ENCODE results near the gene TP53. TPM values are rescaled to one million over a fixed set of nuclear protein-coding genes. Genes with fewer than 3 reads are reported as not detected.
A peak's percentile ranks its signal among the peaks of the same experiment; 100 is the strongest.

TP53 gene
- total and polyA plus RNA-seq, 9 of the 15 experiments (the other 6 are each of a cell fraction or from before 2014, with no cell fraction given) = 2.8 to 14.0 (median 7.1) TPM

DNA sequence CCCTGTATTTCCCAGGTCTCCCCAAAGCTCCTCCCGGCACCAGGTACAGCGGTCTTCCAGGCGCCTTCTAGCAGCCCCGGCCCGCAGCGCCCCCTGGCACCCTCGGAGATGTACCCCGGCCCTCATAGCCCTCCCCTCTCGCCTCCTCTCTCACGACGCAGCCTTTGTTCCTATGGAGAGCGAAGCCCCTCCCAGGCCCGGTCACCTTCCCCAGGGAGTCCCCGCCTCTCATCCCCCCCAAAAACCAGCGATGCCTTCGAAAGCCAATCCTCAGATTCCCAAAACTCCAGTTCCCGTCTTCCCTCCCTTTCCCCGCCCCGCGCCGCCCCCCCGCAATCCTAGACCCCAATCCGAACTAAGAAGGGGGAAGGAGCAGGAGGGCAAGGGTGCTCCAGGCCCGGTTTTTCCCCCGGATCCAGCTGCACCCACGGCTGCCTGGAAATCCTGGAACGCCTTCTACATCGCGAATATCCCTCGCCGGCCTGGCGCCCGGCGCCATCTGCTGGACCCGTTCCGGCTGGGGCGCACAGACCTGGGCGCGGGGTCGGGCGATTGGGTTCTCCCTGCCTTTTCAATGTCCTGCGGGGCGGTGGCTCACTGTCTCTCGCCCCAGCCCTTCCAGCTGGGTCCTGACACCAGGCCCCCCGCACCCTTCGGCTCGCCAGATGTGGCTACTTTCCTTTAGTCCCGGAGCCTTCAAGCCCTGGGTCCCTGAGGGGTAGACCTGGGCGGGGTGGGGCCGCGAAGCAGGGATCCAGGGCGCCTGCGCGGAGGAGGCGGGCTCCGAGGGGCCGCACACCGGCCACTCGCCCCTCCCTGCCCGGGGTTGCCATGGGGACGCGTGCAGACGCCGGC is 29.8 kb upstream of the TP53 start, which contains the start of gene DNAH2:
Gene DNAH2 (plus strand): TSS at position 844 of the 855 bp plus-strand sequence. CDS start 1,991 bp downstream, outside the sequence.
- Histone ChIP-seq H3K9ac (ENCODE audit: insufficient read depth in 1 of 2, low read depth in 2 of 2, low read length in 2 of 2) (peak within 1 kb of the TSS; percentile 38 to 89; a peak in 3 of 4 replicates), H3K4me3 (peak within 1 kb of the TSS; percentile 45), H3K79me2 (ENCODE audit: control insufficient read depth, insufficient read depth, low read length) (no peaks in the 10 kb centered on the region), H3K4me2 (ENCODE audit: insufficient read depth, low read length) (peak within 1 kb of the TSS; percentile 72), H3K9me3 (replicated peaks; ENCODE audit: control insufficient read depth, insufficient read depth, low read depth, low read length) (no peaks in the 10 kb centered on the region), H4K20me1 (replicated peaks; ENCODE audit: control insufficient read depth, insufficient read depth, low read length) (no peaks in the 10 kb centered on the region), H3K27ac (ENCODE audit: extremely low read depth, low read depth, low read length) (no peak within 1 kb of the TSS), H3K36me3 (ENCODE audit: control insufficient read depth, insufficient read depth, low read length) (no peaks in the 10 kb centered on the region), H3K4me1 (replicated peaks in 1 of 2; ENCODE audit: control insufficient read depth in 2 of 2, insufficient read depth in 2 of 2, low read length in 2 of 2) (peaks cover 6 to 21% of the 10 kb centered on the region in 2 experiments; a peak in 3 of 5 replicates), H3K9me1 (ENCODE audit: control insufficient read depth, insufficient read depth, low read length) (no peaks in the 10 kb centered on the region), H2AFZ (ENCODE audit: low read depth, low read length) (peak within 1 kb of the TSS; percentile 92), H3K27me3 (ENCODE audit: control insufficient read depth in 2 of 2, insufficient read depth in 2 of 2, low read length in 2 of 2) (peaks cover 15 to 65% of the 10 kb centered on the region in 2 experiments; a peak in 4 of 5 replicates)
- ChIA-PET POLR2A (interaction anchor here (0.5 to 0.6 kb wide), 2 partner anchors 14 to 30 kb away, joined by 3 read pairs; partner anchors contain the start of gene TP53), CTCF (ENCODE audit: low intra/inter-chr PET ratio) (interaction anchor here (0.9 to 1.4 kb wide), 4 partner anchors 83 to 201 kb away, joined by 3 to 5 read pairs (median 4); no protein-coding TSS in a partner anchor)
- in situ Hi-C loops (cut with MboI) (no loop called here), intact Hi-C loops (cut with micrococcal nuclease) (loop anchor here (1.0 to 2.0 kb wide), 2 partner anchors 28 to 83 kb away; partner anchors contain the start of gene WRAP53)
- ATAC-seq (peak; percentile 93), FAIRE-seq (no peak), DNase-seq (ENCODE audit: extremely low read depth in 1 of 4, low spot score in 3 of 4) (peak; percentile 73 to 93 (median 87))
- 0% methylated on average over 29 of the region's 64 CpGs for WGBS (ENCODE audit: insufficient coverage, low coverage, missing lambda C conversion rate)
- no TSS peak for BruUV-seq (replicated peaks)
- TF ChIP-seq ZFP36 (IDR thresholded peaks at IDR 0.05; ENCODE audit: low read depth, low read length, partially characterized antibody) (peak; percentile 42), SMAD2 (IDR thresholded peaks at IDR 0.05; ENCODE audit: low read depth, low read length) (no peak), KLF6 (CRISPR knock-in tag; IDR thresholded peaks at IDR 0.05; ENCODE audit: borderline replicate concordance) (no peak), HCFC1 (IDR thresholded peaks at IDR 0.05; ENCODE audit: low read depth, low read length) (no peak), MTA1 (IDR thresholded peaks at IDR 0.05; ENCODE audit: borderline replicate concordance) (0 out of 2 replicates have a peak, but pooled peaks have one; percentile 36), TAF1 (IDR thresholded peaks at IDR 0.05; ENCODE audit: control insufficient read depth, extremely low read depth, insufficient read depth, low read length, severe bottlenecking) (no peak), NCOA1 (IDR thresholded peaks at IDR 0.05; ENCODE audit: low read depth) (no peak), LCOR (CRISPR knock-in tag; IDR thresholded peaks at IDR 0.05) (0 out of 2 replicates have a peak, but pooled peaks have one; percentile 57), JUND (IDR thresholded peaks at IDR 0.05; ENCODE audit: borderline replicate concordance, low read depth, low read length) (0 out of 2 replicates have a peak, but pooled peaks have one; percentile 2), JUND (tag; IDR thresholded peaks at IDR 0.05; ENCODE audit: borderline replicate concordance, low read depth, low read length) (no peak), CREM (IDR thresholded peaks at IDR 0.05; ENCODE audit: low read depth) (0 out of 2 replicates have a peak, but pooled peaks have one; percentile 16), RBFOX2 (IDR thresholded peaks at IDR 0.05; ENCODE audit: low read depth, low read length) (peak; percentile 55), TFAP4 (CRISPR knock-in tag; IDR thresholded peaks at IDR 0.05; ENCODE audit: borderline replicate concordance) (peak; percentile 84), CSDE1 (IDR thresholded peaks at IDR 0.05) (0 out of 4 replicates have a peak, but pooled peaks of 1 of the 2 experiments have one; percentile 24), CCNT2 (IDR thresholded peaks at IDR 0.05; ENCODE audit: borderline replicate concordance, extremely low read depth, insufficient read length, low read depth, low read length) (peak; percentile 29), ZBED1 (IDR thresholded peaks at IDR 0.05) (no peak), ETS2 (tag; IDR thresholded peaks at IDR 0.05; ENCODE audit: borderline replicate concordance, poor library complexity, severe bottlenecking) (no peak), CBFA2T3 (IDR thresholded peaks at IDR 0.05) (no peak), ELF2 (CRISPR knock-in tag; IDR thresholded peaks at IDR 0.05) (no peak), NELFE (IDR thresholded peaks at IDR 0.05; ENCODE audit: insufficient read depth, insufficient read length) (no peak)
- TF ChIP-seq, protein P1, sequence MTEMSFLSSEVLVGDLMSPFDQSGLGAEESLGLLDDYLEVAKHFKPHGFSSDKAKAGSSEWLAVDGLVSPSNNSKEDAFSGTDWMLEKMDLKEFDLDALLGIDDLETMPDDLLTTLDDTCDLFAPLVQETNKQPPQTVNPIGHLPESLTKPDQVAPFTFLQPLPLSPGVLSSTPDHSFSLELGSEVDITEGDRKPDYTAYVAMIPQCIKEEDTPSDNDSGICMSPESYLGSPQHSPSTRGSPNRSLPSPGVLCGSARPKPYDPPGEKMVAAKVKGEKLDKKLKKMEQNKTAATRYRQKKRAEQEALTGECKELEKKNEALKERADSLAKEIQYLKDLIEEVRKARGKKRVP (CRISPR knock-in tag; IDR thresholded peaks at IDR 0.05) = no peak
